Activated naive CD4-positive, alpha-beta T cell treated with anti-CD3 and anti-CD28 coated beads, Interleukin-2, amount 50 U/mL, for 24 hours (primary cell): Measurements from ENCODE around the gene POFUT2.

Experiments
- H3K27ac Mint-ChIP-seq: one replicate; pipeline ENCODE4 v1.8.0; 2021; ENCODE audit warnings: mild to moderate bottlenecking, mixed read lengths
- H3K27me3 Mint-ChIP-seq: one replicate; pipeline ENCODE4 v1.8.0; 2021; ENCODE audit warnings: mixed read lengths
- H3K36me3 Mint-ChIP-seq: one replicate; pipeline ENCODE4 v1.8.0; 2021; ENCODE audit warnings: mixed read lengths
- H3K4me1 Mint-ChIP-seq: one replicate; pipeline ENCODE4 v1.8.0; 2021; ENCODE audit warnings: mixed read lengths
- H3K4me3 Mint-ChIP-seq: one replicate; pipeline ENCODE4 v1.8.0; 2021; ENCODE audit warnings: mild to moderate bottlenecking, mixed read lengths
- H3K9me3 Mint-ChIP-seq: one replicate; pipeline ENCODE4 v1.8.0; 2021; ENCODE audit warnings: mixed read lengths

Gene POFUT2

GRCh38 chr21:45270306-45270821, 17.3 kb downstream of the POFUT2 start:
- H3K27ac Mint-ChIP-seq: no peak overlapping the region
- H3K36me3 Mint-ChIP-seq: peaks cover 9% of the 10 kb centered on the region
- no peaks in the 10 kb centered on the region for H3K27me3 Mint-ChIP-seq
- H3K9me3 Mint-ChIP-seq: no peaks in the 10 kb centered on the region
- peaks cover 15% of the 10 kb centered on the region for H3K4me1 Mint-ChIP-seq
- H3K4me3 Mint-ChIP-seq: no peak overlapping the region

DNA sequence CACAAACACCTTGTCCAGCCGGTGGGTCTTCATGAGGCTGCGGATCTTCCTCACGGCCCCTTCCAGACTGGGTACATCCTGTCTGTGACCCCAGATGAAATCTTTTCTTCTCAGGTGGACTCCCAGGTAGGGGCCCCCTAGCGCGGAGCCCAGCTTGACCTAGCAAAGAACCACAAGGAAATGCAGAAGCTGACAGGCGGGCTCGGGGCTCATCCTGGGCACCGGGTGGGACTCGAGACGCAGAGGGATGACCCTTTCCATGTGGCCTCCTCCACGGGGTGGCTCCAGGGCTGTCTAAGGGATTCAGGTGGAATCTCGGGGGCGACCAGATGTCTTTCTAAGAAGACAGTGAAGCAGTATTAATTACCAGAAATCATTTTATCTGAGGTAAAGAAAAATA, 17.8 kb downstream of the POFUT2 start:
- H3K27me3 Mint-ChIP-seq: no peaks in the 10 kb centered on the region
- no peaks in the 10 kb centered on the region for H3K9me3 Mint-ChIP-seq
- no peak overlapping the region for H3K27ac Mint-ChIP-seq
- peaks cover 9% of the 10 kb centered on the region for H3K36me3 Mint-ChIP-seq
- H3K4me3 Mint-ChIP-seq: no peak overlapping the region
- peaks cover 15% of the 10 kb centered on the region for H3K4me1 Mint-ChIP-seq

GRCh38 chr21:45267390-45267760, 20.3 kb downstream of the POFUT2 start:
- Mint-ChIP-seq H3K4me1 (peaks cover 15% of the 10 kb centered on the region), H3K27me3 (no peaks in the 10 kb centered on the region), H3K27ac (peak overlapping the region; percentile 4), H3K36me3 (peaks cover 10% of the 10 kb centered on the region), H3K9me3 (no peaks in the 10 kb centered on the region), H3K4me3 (no peak overlapping the region)

DNA sequence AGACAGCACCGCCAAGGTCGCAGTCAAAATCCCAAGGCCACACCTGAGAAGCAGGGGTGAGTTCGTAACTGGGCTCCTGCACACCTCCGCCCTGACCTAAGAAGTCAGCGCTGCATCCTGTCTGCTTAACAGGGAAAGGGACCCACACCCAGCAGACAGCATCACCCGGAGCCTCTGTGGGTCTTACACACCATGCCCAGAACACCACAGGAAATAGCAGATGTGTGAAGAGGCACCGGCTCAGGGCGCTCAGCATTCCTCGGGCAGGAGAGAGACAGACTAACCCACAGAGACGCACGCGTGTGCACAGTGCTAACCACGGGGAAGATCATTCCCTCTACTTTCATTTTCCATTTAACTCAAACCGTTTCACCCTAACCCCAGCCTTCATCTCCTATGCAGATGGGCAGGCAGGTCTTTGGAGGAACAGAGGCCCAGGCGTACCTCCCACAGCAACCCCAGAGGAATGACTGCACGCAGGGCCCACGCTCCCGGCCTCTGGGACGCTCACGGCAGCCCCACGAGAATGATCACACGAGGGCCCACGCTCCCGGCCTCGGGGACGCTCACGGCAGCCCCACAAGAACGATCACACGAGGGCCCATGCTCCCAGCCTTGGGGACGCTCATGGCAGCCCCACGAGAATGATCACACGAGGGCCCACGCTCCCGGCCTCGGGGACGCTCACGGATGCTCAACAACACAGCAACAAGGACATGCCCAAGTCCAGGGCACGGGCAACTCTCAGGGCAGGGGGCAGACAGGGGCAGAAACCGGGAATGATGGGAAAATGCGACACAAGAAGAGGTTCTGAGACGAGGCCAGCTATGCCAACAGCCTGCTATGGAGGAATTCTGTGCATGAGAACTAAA, 20.9 kb downstream of the POFUT2 start:
- Mint-ChIP-seq H3K4me1 (peaks cover 15% of the 10 kb centered on the region), H3K9me3 (no peaks in the 10 kb centered on the region), H3K4me3 (peak overlapping the region; percentile 27), H3K36me3 (peaks cover 10% of the 10 kb centered on the region), H3K27me3 (no peaks in the 10 kb centered on the region), H3K27ac (peak overlapping the region; percentile 4)

DNA sequence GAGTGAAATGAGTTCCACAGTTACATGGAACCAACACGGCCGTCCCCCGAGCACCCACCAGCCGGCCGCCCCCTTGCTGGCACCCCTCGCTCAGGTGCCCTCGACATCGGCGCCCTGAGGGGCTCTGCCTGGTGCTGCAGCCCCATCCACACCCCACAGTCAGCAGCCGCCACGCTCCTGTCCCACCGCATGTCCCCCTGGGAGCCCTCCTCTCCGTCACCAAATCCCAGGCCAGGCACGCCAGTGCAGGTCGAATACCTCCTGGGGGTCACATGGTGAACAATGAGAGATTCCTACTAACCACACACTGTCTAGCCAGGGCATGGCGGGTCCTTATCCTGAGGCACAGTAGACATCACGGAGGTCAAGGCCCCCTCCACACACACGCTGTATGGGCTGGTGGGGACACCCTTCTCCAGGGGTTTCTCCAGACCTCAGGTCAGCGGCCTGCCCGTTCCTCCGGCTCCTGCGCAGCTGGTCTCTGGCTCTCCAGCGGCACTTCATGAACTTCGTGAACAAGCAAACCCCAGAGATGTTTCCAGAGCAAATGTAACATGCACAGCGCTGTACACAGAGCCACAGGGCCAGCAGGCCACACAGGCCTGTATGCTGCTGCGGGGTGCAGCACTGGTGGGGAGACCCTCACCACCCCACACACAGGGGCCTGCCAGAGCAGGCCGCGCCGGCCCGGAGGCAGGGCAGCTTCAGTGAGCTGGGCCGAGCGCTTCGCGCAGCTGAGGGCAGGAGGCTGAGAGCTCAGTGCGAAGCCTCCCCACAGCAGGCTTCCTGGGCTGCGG, 21.8 kb downstream of the POFUT2 start:
- H3K36me3 Mint-ChIP-seq: peaks cover 10% of the 10 kb centered on the region
- H3K4me1 Mint-ChIP-seq: peaks cover 15% of the 10 kb centered on the region
- no peak overlapping the region for H3K27ac Mint-ChIP-seq
- H3K27me3 Mint-ChIP-seq: no peaks in the 10 kb centered on the region
- peak overlapping the region; percentile 7 for H3K4me3 Mint-ChIP-seq
- no peaks in the 10 kb centered on the region for H3K9me3 Mint-ChIP-seq

- Mint-ChIP-seq H3K9me3 (no peaks in the 10 kb centered on the region), H3K36me3 (peaks cover 8% of the 10 kb centered on the region), H3K27ac (no peak overlapping the region), H3K4me3 (no peak overlapping the region), H3K4me1 (peaks cover 15% of the 10 kb centered on the region), H3K27me3 (no peaks in the 10 kb centered on the region)
Measured at GRCh38 chr21:45264912-45265515, 22.7 kb downstream of the POFUT2 start.

GRCh38 chr21:45264146-45264911, 23.4 kb downstream of the POFUT2 start:
- Mint-ChIP-seq H3K27ac (no peak overlapping the region), H3K4me3 (no peak overlapping the region), H3K9me3 (no peaks in the 10 kb centered on the region), H3K4me1 (peaks cover 15% of the 10 kb centered on the region), H3K36me3 (peaks cover 8% of the 10 kb centered on the region), H3K27me3 (no peaks in the 10 kb centered on the region)

DNA sequence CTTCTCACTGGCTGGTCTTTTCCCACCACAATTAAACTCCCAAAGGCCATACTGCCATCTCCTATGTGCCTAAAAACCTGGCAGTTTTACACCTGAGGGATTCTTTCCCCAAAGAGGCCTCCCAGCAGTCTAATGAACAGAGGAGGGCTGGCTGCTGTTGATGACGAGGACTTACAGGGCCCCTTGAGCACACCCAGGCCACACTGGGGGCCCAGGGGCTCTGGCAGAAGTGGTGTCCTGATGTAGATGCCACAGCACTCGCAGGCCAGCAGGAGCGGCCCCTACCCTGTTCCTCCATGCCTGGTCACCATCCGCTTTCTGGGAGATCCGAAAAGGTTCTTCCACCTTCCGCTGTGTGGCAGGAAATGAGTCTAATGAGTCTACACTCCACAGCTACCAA, 24.2 kb downstream of the POFUT2 start:
- H3K27me3 Mint-ChIP-seq: no peaks in the 10 kb centered on the region
- no peak overlapping the region for H3K27ac Mint-ChIP-seq
- peaks cover 8% of the 10 kb centered on the region for H3K36me3 Mint-ChIP-seq
- no peaks in the 10 kb centered on the region for H3K9me3 Mint-ChIP-seq
- peaks cover 15% of the 10 kb centered on the region for H3K4me1 Mint-ChIP-seq
- H3K4me3 Mint-ChIP-seq: no peak overlapping the region

- Mint-ChIP-seq H3K9me3 (no peaks in the 10 kb centered on the region), H3K36me3 (peaks cover 7% of the 10 kb centered on the region), H3K4me1 (peaks cover 15% of the 10 kb centered on the region), H3K4me3 (no peak overlapping the region), H3K27ac (no peak overlapping the region), H3K27me3 (no peaks in the 10 kb centered on the region)
Measured at GRCh38 chr21:45262616-45263015, 25.1 kb downstream of the POFUT2 start.

DNA sequence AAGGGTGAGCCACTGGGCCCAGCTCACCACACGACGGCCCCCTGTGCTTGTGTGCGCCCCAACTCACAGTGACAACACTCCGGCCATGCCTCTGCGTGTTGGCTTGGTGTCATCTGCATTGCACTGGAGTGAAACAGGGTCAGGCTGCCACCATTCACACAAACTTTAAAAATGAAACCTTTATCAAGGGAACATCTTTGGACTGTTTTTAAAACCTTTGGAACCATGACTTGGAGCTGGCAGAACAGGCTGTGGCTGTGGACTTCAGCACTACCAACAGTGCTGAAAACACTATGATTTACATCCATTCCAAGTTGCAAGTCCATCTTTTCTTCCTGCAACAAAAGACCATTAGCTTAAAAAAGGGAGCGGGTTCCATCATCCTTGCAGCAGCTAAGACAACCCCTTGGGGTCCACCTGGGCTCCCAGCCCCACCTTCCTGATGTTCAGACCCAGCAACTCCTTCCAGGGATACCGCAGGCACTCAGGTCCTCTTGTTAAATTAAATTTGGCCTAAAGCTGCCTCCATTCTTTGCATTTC, 25.6 kb downstream of the POFUT2 start:
- H3K4me3 Mint-ChIP-seq: no peak overlapping the region
- no peaks in the 10 kb centered on the region for H3K27me3 Mint-ChIP-seq
- H3K36me3 Mint-ChIP-seq: peaks cover 5% of the 10 kb centered on the region
- peaks cover 13% of the 10 kb centered on the region for H3K4me1 Mint-ChIP-seq
- no peaks in the 10 kb centered on the region for H3K9me3 Mint-ChIP-seq
- H3K27ac Mint-ChIP-seq: no peak overlapping the region

DNA sequence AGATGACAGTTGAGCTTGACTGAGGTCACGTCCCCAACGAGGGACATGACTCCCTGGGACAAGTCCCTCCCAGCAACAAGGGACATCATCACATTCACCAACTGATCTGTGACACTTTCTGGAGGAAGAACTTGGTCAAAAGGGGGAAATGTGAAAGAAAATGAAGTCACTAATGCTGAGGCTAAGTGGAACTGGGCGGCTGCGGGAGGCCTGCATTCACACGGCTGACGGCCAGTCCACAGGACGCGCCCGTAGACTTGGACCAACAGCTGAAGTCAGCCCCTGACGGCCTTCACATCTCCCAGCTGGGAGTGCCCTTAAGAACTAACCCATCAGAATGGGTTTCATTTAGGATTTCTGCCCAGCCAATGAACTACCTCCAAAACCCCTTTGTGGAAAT, 26.6 kb downstream of the POFUT2 start:
- no peak overlapping the region for H3K4me3 Mint-ChIP-seq
- H3K4me1 Mint-ChIP-seq: peaks cover 5% of the 10 kb centered on the region
- no peaks in the 10 kb centered on the region for H3K9me3 Mint-ChIP-seq
- peaks cover 5% of the 10 kb centered on the region for H3K36me3 Mint-ChIP-seq
- no peaks in the 10 kb centered on the region for H3K27me3 Mint-ChIP-seq
- H3K27ac Mint-ChIP-seq: no peak overlapping the region

DNA sequence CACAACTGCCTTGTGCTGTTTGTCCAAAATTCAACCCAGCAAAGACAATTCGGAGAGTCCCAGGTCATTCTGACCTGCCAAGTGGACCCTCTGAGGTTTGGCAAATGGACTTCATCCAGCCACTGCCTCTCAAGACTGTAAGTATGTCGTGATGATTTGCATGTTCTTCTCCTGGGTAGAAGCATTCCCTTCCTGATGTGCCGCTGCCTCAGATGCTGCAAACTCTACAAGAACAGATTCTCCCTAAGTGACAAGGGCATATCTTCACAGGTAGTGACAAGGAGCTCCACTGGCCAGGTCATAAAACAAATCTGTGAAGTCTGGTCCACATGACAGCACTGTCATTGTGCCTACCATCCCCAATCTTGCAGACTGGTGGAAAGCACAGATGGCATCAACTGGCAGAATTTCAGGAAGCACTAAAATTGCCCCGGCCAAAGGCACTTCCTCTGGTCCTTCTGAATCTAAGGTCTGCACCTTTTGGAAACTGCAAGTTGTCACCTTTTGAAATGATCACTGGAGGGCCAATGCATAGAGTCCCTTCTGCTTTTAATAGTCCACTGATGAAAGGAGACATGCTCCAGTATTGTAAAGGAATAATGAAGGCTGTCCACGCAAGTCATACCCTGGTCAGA, 27.4 kb downstream of the POFUT2 start:
- Mint-ChIP-seq H3K27me3 (no peaks in the 10 kb centered on the region), H3K4me3 (no peak overlapping the region), H3K36me3 (peaks cover 1% of the 10 kb centered on the region), H3K4me1 (no peaks in the 10 kb centered on the region), H3K27ac (no peak overlapping the region), H3K9me3 (no peaks in the 10 kb centered on the region)

DNA sequence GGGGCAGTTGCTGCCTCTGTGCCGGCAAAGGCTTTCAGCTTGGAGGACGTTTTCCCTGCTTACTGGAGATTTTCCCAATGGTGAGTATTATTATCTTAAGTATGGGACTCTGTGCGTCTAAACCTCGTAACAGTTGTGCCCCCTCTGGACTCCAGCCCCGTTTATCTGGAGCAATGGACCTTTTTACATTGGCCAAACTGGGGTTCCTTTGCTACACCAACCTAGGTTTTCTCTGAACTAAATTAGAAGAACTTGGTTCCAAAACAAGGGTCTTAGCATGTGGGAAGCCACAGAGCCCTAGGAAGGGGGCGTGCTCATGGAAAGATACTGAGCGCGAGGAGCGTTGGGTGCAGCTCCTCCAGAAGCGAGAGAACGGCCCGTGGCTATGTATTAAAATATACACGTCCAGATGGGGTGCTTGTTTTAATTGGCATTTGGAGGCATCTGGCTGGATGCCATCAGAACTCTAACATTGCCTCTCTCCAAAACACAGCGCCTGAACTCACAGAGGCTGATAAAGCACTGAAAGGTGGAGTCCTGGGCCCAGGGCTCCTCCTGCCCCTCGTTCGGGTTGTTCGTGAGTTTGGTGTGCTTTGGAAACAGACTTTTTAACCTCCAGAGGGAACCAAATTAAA, 28.4 kb downstream of the POFUT2 start:
- peaks cover 4% of the 10 kb centered on the region for H3K27me3 Mint-ChIP-seq
- H3K27ac Mint-ChIP-seq: no peak overlapping the region
- no peaks in the 10 kb centered on the region for H3K9me3 Mint-ChIP-seq
- H3K4me1 Mint-ChIP-seq: no peaks in the 10 kb centered on the region
- H3K4me3 Mint-ChIP-seq: no peak overlapping the region
- peaks cover 1% of the 10 kb centered on the region for H3K36me3 Mint-ChIP-seq

DNA sequence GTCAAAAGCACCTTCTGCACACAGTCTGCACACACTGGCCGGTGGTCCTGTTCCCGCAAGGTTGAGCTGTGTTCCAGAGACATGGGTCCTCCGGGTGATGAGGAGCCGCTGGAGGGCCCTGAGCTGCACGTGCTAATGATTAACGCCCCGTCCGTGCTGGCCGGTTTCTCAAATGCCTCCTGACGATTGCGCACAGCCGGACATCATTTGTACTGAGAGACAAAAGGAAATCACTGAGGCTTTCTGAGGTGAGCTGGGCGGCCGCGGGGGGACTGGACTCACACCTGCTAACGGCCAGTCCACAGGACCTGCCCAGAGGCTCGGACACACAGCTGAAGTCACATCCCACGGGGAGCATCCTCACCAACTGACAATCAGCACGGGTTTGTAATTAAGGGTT, 29.2 kb downstream of the POFUT2 start:
- Mint-ChIP-seq H3K36me3 (peaks cover 1% of the 10 kb centered on the region), H3K4me3 (no peak overlapping the region), H3K4me1 (no peaks in the 10 kb centered on the region), H3K27me3 (peaks cover 4% of the 10 kb centered on the region), H3K27ac (no peak overlapping the region), H3K9me3 (no peaks in the 10 kb centered on the region)
